Trophoblast cell (in vitro differentiated cells and primary cell): ENCODE measurements around the gene ALPP.
"Not testable (repeated sequence)": the region's sequence is repeated elsewhere in the genome, so short reads cannot be mapped to it uniquely, and the experiment has no call there.

ENCODE experiments used
- DNase-seq, 2 donors: peaks; one replicate each; pipeline ENCODE4 v3.0.0-alpha.2; 2016
- H2AFZ ChIP-seq: 2 replicates; pipeline ENCODE4 v1.6.1; 2013; ENCODE audit warnings: low read length, moderate library complexity, mild to moderate bottlenecking; ENCODE audit not compliant: insufficient read depth, poor library complexity
- H2AK5ac ChIP-seq: 2 replicates; pipeline ENCODE4 v1.6.1; 2013; ENCODE audit warnings: mild to moderate bottlenecking, low read length
- H2BK120ac ChIP-seq: 2 replicates; pipeline ENCODE4 v1.6.1; 2013; ENCODE audit warnings: low read length, mild to moderate bottlenecking, moderate library complexity; ENCODE audit not compliant: insufficient read depth, poor library complexity
- H2BK12ac ChIP-seq: 2 replicates; pipeline ENCODE4 v1.6.1; 2013; ENCODE audit warnings: mild to moderate bottlenecking, low read length, moderate library complexity
- H2BK5ac ChIP-seq: 2 replicates; pipeline ENCODE4 v1.6.1; 2013; ENCODE audit warnings: low read length, low read depth, moderate library complexity, mild to moderate bottlenecking; ENCODE audit not compliant: poor library complexity
- H3K14ac ChIP-seq: 2 replicates; pipeline ENCODE4 v1.6.1; 2013; ENCODE audit warnings: mild to moderate bottlenecking, low read length
- H3K18ac ChIP-seq: 2 replicates; pipeline ENCODE4 v1.6.1; 2013; ENCODE audit warnings: mild to moderate bottlenecking, low read length
- H3K23ac ChIP-seq: 2 replicates; pipeline ENCODE4 v1.6.1; 2013; ENCODE audit warnings: low read length
- H3K27ac ChIP-seq: 2 replicates; pipeline ENCODE4 v1.5.1; 2013; ENCODE audit warnings: low read depth, mild to moderate bottlenecking, inconsistent platforms, low read length, moderate library complexity
- H3K27me3 ChIP-seq: 2 replicates; pipeline ENCODE4 v1.6.1; 2013; ENCODE audit warnings: inconsistent platforms, mild to moderate bottlenecking, low read length, moderate library complexity; ENCODE audit not compliant: insufficient read depth
- H3K36me3 ChIP-seq, 2 experiments: 1 replicate in 1 of 2; 2 replicates in 1 of 2; pipeline ENCODE4 v1.6.1; 2013; ENCODE audit warnings: low read length in 2 of 2, mild to moderate bottlenecking in 2 of 2, moderate library complexity in 1 of 2; ENCODE audit not compliant: insufficient read depth in 2 of 2, control insufficient read depth in 1 of 2
- H3K4ac ChIP-seq: 2 replicates; pipeline ENCODE4 v1.6.1; 2013; ENCODE audit warnings: low read depth, mild to moderate bottlenecking, low read length, moderate library complexity
- H3K4me1 ChIP-seq, 2 experiments: 1 replicate in 1 of 2; 2 replicates in 1 of 2; pipeline ENCODE4 v1.6.1; 2013; ENCODE audit warnings: low read length in 2 of 2, mild to moderate bottlenecking in 2 of 2, moderate library complexity in 1 of 2; ENCODE audit not compliant: insufficient read depth in 2 of 2, control insufficient read depth in 1 of 2
- H3K4me2 ChIP-seq: 2 replicates; pipeline ENCODE4 v1.6.1; 2013; ENCODE audit warnings: inconsistent platforms, mild to moderate bottlenecking, low read length, moderate library complexity
- H3K4me3 ChIP-seq: 2 replicates; pipeline ENCODE4 v1.5.1; 2013; ENCODE audit warnings: mild to moderate bottlenecking, low read depth, low read length, inconsistent platforms
- H3K79me1 ChIP-seq: one replicate; pipeline ENCODE4 v1.6.1; 2013; ENCODE audit warnings: low read length
- H3K79me2 ChIP-seq: 2 replicates; pipeline ENCODE4 v1.6.1; 2013; ENCODE audit warnings: low read length, mild to moderate bottlenecking; ENCODE audit not compliant: control insufficient read depth, insufficient read depth, poor library complexity
- H3K9ac ChIP-seq: 2 replicates; pipeline ENCODE4 v1.6.1; 2013; ENCODE audit warnings: mild to moderate bottlenecking, low read length
- H3K9me3 ChIP-seq: 2 replicates; pipeline ENCODE4 v1.6.1; 2013; ENCODE audit warnings: low read depth, mild to moderate bottlenecking, control low read depth, inconsistent platforms, low read length; ENCODE audit not compliant: insufficient read depth
- H4K12ac ChIP-seq: 2 replicates; pipeline ENCODE4 v1.6.1; 2013; ENCODE audit warnings: low read depth, mild to moderate bottlenecking, low read length, moderate library complexity
- H4K8ac ChIP-seq: 2 replicates; pipeline ENCODE4 v1.6.1; 2013; ENCODE audit warnings: low read depth, mild to moderate bottlenecking, low read length, moderate library complexity
- H4K91ac ChIP-seq: one replicate; pipeline ENCODE4 v1.6.1; 2013; ENCODE audit warnings: low read depth, mild to moderate bottlenecking, low read length, moderate library complexity
- WGBS: extraction: QIAGEN DNeasy Blood & Tissue Kit; methylation state at CpG from one replicate; pipeline ENCODE4 v1.1.7; 2013; ENCODE audit warnings: missing lambda C conversion rate; ENCODE audit not compliant: insufficient read length, insufficient coverage; ENCODE audit errors: extremely low coverage; 5-methylcytosine and 5-hydroxymethylcytosine counted together

ALPP gene

GRCh38 chr2:232385058-232385457 lies 6.5 kb downstream of the ALPP start:
- not testable (repeated sequence) for H3K9me3 ChIP-seq, H4K8ac ChIP-seq, H3K14ac ChIP-seq, H2BK120ac ChIP-seq, H3K18ac ChIP-seq, H3K4me3 ChIP-seq, H3K23ac ChIP-seq, H3K36me3 ChIP-seq, H2BK12ac ChIP-seq, H4K12ac ChIP-seq, H2AFZ ChIP-seq, DNase-seq, H3K4me2 ChIP-seq, H3K9ac ChIP-seq, H3K27me3 ChIP-seq, H3K4ac ChIP-seq, H2AK5ac ChIP-seq
- peaks cover 14 to 19% of the 10 kb centered on the region in 2 experiments for H3K4me1 ChIP-seq
- peak overlapping the region; percentile 45 for H4K91ac ChIP-seq
- H3K79me1 ChIP-seq = peaks cover 35% of the 10 kb centered on the region
- H3K27ac ChIP-seq = peak overlapping the region; percentile 84
- H3K79me2 ChIP-seq = peaks cover 18% of the 10 kb centered on the region
- peak overlapping the region; percentile 37 for H2BK5ac ChIP-seq

DNA sequence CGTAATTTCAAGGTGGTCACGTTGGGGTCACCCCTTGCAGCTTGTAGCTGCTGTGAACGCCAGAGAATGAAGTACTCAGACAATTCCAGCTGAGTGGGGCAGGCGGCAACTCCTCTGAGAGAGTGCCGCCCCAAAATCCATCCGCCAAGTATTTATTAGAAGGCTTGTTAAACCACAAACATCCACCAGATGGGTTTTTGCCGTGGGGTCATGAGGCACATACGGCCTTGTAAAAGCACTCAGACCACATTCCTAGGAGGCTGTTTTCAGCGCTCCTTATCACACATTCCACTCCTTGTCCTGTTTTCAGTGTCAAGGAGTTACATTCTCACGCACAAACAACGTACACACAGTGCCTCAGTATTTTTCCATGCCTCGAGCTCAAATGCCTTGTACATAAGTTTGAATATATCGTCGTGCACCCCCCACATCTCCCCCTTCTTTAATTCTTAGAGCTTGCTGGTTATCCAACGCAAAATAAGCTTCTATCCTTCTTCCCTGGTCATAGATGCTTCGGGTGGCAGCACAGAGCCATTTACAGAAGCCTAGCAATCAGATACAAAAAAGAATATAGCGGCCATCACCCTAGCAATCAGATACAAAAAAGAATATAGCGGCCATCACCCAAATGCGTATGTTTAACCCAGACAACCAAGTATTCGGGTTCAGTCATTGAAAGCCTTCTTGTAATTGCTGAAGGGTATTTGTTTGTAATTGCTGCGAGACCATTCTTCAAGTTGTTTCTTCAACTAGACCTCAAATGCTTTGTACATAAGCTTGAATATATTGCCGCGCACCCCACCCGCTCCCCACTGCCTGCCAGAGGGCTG lies 7.3 kb downstream of the ALPP start:
- H4K8ac ChIP-seq = peak overlapping the region; percentile 96
- peak overlapping the region; percentile 99 for H2BK12ac ChIP-seq
- H4K12ac ChIP-seq = peak overlapping the region; percentile 98
- DNase-seq = peak; percentile 97 to 99
- H3K36me3 ChIP-seq = no peaks in the 10 kb centered on the region
- H2BK5ac ChIP-seq = peak overlapping the region; percentile 97
- no CpG with 5 or more reads among the region's 24 CpGs for WGBS
- H3K18ac ChIP-seq = peak overlapping the region; percentile 99
- H3K79me2 ChIP-seq = peaks cover 18% of the 10 kb centered on the region
- peak overlapping the region; percentile 99 for H3K14ac ChIP-seq
- no peaks in the 10 kb centered on the region for H3K27me3 ChIP-seq
- H3K27ac ChIP-seq = peak overlapping the region; percentile 98
- peak overlapping the region; percentile 75 for H3K4me3 ChIP-seq
- H3K9me3 ChIP-seq = no peaks in the 10 kb centered on the region
- H2AK5ac ChIP-seq = peak overlapping the region; percentile 72
- H3K4me2 ChIP-seq = peak overlapping the region; percentile 70
- peak overlapping the region; percentile 42 for H3K9ac ChIP-seq
- H2BK120ac ChIP-seq = peak overlapping the region; percentile 99
- H3K4me1 ChIP-seq = peaks cover 18 to 22% of the 10 kb centered on the region in 2 experiments
- peak overlapping the region; percentile 82 for H2AFZ ChIP-seq
- no peak overlapping the region for H3K23ac ChIP-seq
- H4K91ac ChIP-seq = peak overlapping the region; percentile 99
- peaks cover 38% of the 10 kb centered on the region for H3K79me1 ChIP-seq
- peak overlapping the region; percentile 99 for H3K4ac ChIP-seq

DNA sequence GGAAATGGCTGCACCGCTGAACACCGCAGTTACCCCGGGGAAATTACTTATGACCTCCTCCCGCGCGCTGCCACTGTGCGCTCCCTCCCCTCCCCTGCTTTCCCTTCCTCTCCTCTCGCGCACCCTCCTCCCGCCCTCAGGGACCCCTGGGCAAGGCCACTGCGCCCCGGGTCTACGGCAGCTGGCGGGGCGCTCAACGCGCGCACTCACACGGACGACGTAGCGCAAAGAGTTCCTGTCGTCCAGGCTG lies 7.9 kb downstream of the ALPP start:
- Histone ChIP-seq H3K9me3 (no peaks in the 10 kb centered on the region), H3K27ac (peak overlapping the region; percentile 98), H3K4me2 (peak overlapping the region; percentile 70), H3K14ac (peak overlapping the region; percentile 99), H2BK120ac (peak overlapping the region; percentile 99), H3K4me1 (peaks cover 18 to 22% of the 10 kb centered on the region in 2 experiments), H2AFZ (peak overlapping the region; percentile 82), H2AK5ac (peak overlapping the region; percentile 72), H3K36me3 (no peaks in the 10 kb centered on the region), H2BK5ac (peak overlapping the region; percentile 97), H3K9ac (peak overlapping the region; percentile 42), H3K4me3 (peak overlapping the region; percentile 75), H2BK12ac (peak overlapping the region; percentile 99), H4K91ac (peak overlapping the region; percentile 99), H3K18ac (peak overlapping the region; percentile 99), H3K4ac (peak overlapping the region; percentile 99), H3K23ac (no peak overlapping the region), H3K79me2 (peaks cover 18% of the 10 kb centered on the region), H3K27me3 (no peaks in the 10 kb centered on the region), H3K79me1 (peaks cover 38% of the 10 kb centered on the region), H4K8ac (peak overlapping the region; percentile 96), H4K12ac (peak overlapping the region; percentile 98)
- WGBS = no CpG with 5 or more reads among the region's 23 CpGs
- no peak for DNase-seq

DNA sequence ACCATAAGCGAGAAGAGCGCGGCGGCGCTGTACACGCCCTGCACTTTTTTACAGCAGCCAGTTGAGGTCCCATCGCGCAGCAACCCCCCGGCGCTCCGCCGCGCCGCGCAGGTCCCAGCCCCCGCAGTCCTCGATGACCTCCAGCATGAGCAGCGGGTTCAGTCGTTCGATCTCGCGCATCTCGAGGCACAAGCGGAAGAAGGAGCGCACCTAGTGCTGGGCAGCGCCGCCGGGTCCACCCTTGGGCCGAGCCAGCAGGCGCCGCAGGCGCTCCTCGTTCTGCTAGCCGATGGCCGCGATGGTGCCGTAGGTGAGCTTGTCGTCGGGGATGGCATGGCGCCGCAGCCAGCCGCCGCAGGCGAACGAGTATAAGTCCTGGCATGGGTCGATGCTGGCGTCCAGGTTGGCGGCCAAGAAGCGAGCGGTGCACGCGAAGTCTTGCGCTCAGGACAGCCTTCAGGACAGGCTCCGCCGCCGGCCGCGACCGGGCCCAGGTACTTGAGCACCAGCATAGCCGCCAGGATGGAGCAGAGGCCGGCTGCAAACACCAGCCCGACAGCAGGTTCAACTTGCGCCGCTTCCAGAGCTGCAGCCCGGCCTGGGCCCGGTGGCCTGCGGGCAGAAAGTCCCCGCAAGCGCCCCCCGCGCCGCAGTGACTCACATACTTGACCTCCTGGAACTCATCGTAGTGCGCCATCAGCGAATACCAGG lies 8.3 kb downstream of the ALPP start:
- Histone ChIP-seq H2AFZ (peak overlapping the region; percentile 82), H2BK120ac (peak overlapping the region; percentile 99), H3K14ac (peak overlapping the region; percentile 99), H4K8ac (peak overlapping the region; percentile 96), H3K4me2 (peak overlapping the region; percentile 70), H4K91ac (peak overlapping the region; percentile 99), H3K18ac (peak overlapping the region; percentile 99), H2BK12ac (peak overlapping the region; percentile 99), H3K9me3 (no peaks in the 10 kb centered on the region), H3K23ac (no peak overlapping the region), H3K27me3 (no peaks in the 10 kb centered on the region), H3K79me1 (peaks cover 38% of the 10 kb centered on the region), H3K4me1 (peaks cover 18 to 22% of the 10 kb centered on the region in 2 experiments), H2AK5ac (peak overlapping the region; percentile 97), H3K4ac (peak overlapping the region; percentile 99), H4K12ac (peak overlapping the region; percentile 98), H3K79me2 (peaks cover 18% of the 10 kb centered on the region), H2BK5ac (peak overlapping the region; percentile 97), H3K36me3 (no peaks in the 10 kb centered on the region), H3K27ac (peak overlapping the region; percentile 98), H3K4me3 (peak overlapping the region; percentile 75), H3K9ac (peak overlapping the region; percentile 42)
- peak; percentile 86 to 88 for DNase-seq
- no CpG with 5 or more reads among the region's 75 CpGs for WGBS
